Epithelial cell of esophagus (primary cell): ENCODE measurements around the gene TMEM123.

ENCODE experiments used
- DNase-seq: peaks from one replicate; pipeline ENCODE4 v3.0.0; 2010; ENCODE audit warnings: low read depth
- H3K4me3 ChIP-seq: 2 replicates; pipeline ENCODE4 v1.5.1; 2011; ENCODE audit warnings: mild to moderate bottlenecking, low read length, control low read depth
- CTCF ChIP-seq: IDR thresholded peaks from 2 replicates; pipeline ENCODE4 v1.5.1; 2011; ENCODE audit warnings: low read depth, mild to moderate bottlenecking, low read length, control low read depth, inconsistent platforms; ENCODE audit not compliant: insufficient read depth; ENCODE audit errors: missing control alignments

Gene TMEM123

GRCh38 chr11:102415304-102415916, 37.2 kb downstream of the TMEM123 start:
- TF ChIP-seq CTCF = no peak
- no peak for DNase-seq
- H3K4me3 ChIP-seq = no peak overlapping the region

- no peak for TF ChIP-seq CTCF
- DNase-seq = no peak
- no peak overlapping the region for H3K4me3 ChIP-seq
These were observed 38.0 kb downstream of the TMEM123 start for GRCh38 chr11:102414559-102414958.

GRCh38 chr11:102413497-102413896, 39.1 kb downstream of the TMEM123 start:
- no peak for DNase-seq
- TF ChIP-seq CTCF = no peak
- H3K4me3 ChIP-seq = no peak overlapping the region

- no peak for DNase-seq
- TF ChIP-seq CTCF = no peak
- H3K4me3 ChIP-seq = no peak overlapping the region
These were observed 41.4 kb downstream of the TMEM123 start for GRCh38 chr11:102411142-102411541.

GRCh38 chr11:102410382-102410784, 42.2 kb downstream of the TMEM123 start:
- H3K4me3 ChIP-seq = no peak overlapping the region
- no peak for DNase-seq
- no peak for TF ChIP-seq CTCF

- TF ChIP-seq CTCF = no peak
- no peak for DNase-seq
- no peak overlapping the region for H3K4me3 ChIP-seq
These were observed 44.2 kb downstream of the TMEM123 start for GRCh38 chr11:102408339-102408738.

GRCh38 chr11:102407901-102408300, 44.7 kb downstream of the TMEM123 start:
- TF ChIP-seq CTCF = no peak
- no peak for DNase-seq
- H3K4me3 ChIP-seq = no peak overlapping the region
